H1 (cell line): Measurements from ENCODE around the gene SERPINE2. TPM values are rescaled to one million over a fixed set of nuclear protein-coding genes. Genes with fewer than 3 reads are reported as not detected.

Experiments
- CTCF ChIA-PET: fragments of 300-600 bp; sonication (Branson Sonifier 250); formaldehyde crosslinking; loops from one replicate; lab custom pipeline; 2021; ENCODE audit not compliant: partially characterized antibody; lab: Charles Lee
- POLR2A ChIA-PET: fragments of 300-600 bp; sonication (Branson Sonifier 250); formaldehyde crosslinking; loops from one replicate; lab custom pipeline; 2021; ENCODE audit warnings: inconsistent platforms; ENCODE audit not compliant: partially characterized antibody; lab: Charles Lee
- DNase-seq, 2 experiments: peaks; one replicate each; pipeline versions ENCODE4 v3.0.0 to v3.0.0-alpha.2; 2010 to 2022; ENCODE audit warnings: low spot score in 2 of 2, low read depth in 1 of 2, mixed read lengths in 1 of 2
- FAIRE-seq: peaks from 2 replicates; lab custom pipeline; 2011; peaks lifted over from hg19 to GRCh38; lab: Jason Lieb, UNC
- H2AFZ ChIP-seq: 2 replicates; pipeline ENCODE4 v1.8.1; 2012; ENCODE audit warnings: low read length, inconsistent platforms
- H2AK5ac ChIP-seq: 2 replicates; pipeline ENCODE4 v1.6.1; 2013; ENCODE audit warnings: low read depth, low read length
- H2BK120ac ChIP-seq: replicated peaks from 2 replicates; pipeline ENCODE3; 2013; ENCODE audit warnings: low read depth, low read length, inconsistent platforms
- H2BK12ac ChIP-seq: 2 replicates; pipeline ENCODE4 v1.6.1; 2013; ENCODE audit warnings: low read depth, low read length
- H2BK15ac ChIP-seq: 2 replicates; pipeline ENCODE4 v1.6.1; 2013; ENCODE audit warnings: low read length
- H2BK20ac ChIP-seq: 2 replicates; pipeline ENCODE4 v1.6.1; 2013; ENCODE audit warnings: low read length
- H2BK5ac ChIP-seq: 2 replicates; pipeline ENCODE4 v1.6.1; 2013; ENCODE audit warnings: low read depth, low read length
- H3K14ac ChIP-seq: 2 replicates; pipeline ENCODE4 v1.6.1; 2013; ENCODE audit warnings: inconsistent platforms; ENCODE audit not compliant: insufficient read length
- H3K18ac ChIP-seq: 2 replicates; pipeline ENCODE4 v1.6.1; 2013; ENCODE audit warnings: low read length; ENCODE audit errors: extremely low read depth
- H3K23ac ChIP-seq: 2 replicates; pipeline ENCODE4 v1.6.1; 2013; ENCODE audit warnings: inconsistent platforms; ENCODE audit not compliant: insufficient read length
- H3K23me2 ChIP-seq: 2 replicates; pipeline ENCODE4 v1.6.1; 2013; ENCODE audit warnings: low read depth, low read length
- H3K27ac ChIP-seq: 2 replicates; pipeline ENCODE4 v1.6.1; 2011; ENCODE audit warnings: low read depth, low read length, inconsistent platforms
- H3K27me3 ChIP-seq, 4 experiments: replicated peaks in 1 of 4; 1 replicate in 1 of 4; 2 replicates in 3 of 4; pipeline versions ENCODE4 v1.6.1 to v1.8.1; 2011 to 2013; ENCODE audit warnings: low read length in 3 of 4, mild to moderate bottlenecking in 3 of 4, inconsistent platforms in 2 of 4, mixed read lengths in 2 of 4, moderate library complexity in 1 of 4; ENCODE audit not compliant: control insufficient read depth in 3 of 4, insufficient read depth in 3 of 4; ENCODE audit errors: extremely low read depth in 1 of 4
- H3K36me3 ChIP-seq, 4 experiments: 2 replicates each; pipeline versions ENCODE4 v1.6.1 to v1.8.1; 2011 to 2013; ENCODE audit warnings: mild to moderate bottlenecking in 4 of 4, low read length in 3 of 4, moderate library complexity in 2 of 4, control low read depth in 1 of 4, inconsistent platforms in 1 of 4; ENCODE audit not compliant: insufficient read depth in 4 of 4, control insufficient read depth in 2 of 4
- H3K4ac ChIP-seq: replicated peaks from 2 replicates; pipeline ENCODE3; 2013; ENCODE audit warnings: low read length, low read depth, mixed read lengths, inconsistent platforms; ENCODE audit not compliant: insufficient read length
- H3K4me1 ChIP-seq, 4 experiments: replicated peaks in 1 of 4; 1 replicate in 1 of 4; 2 replicates in 3 of 4; pipeline versions ENCODE4 v1.6.1 to v1.8.1; 2011 to 2013; ENCODE audit warnings: low read length in 3 of 4, inconsistent platforms in 2 of 4, mixed read lengths in 1 of 4; ENCODE audit not compliant: insufficient read depth in 4 of 4, control insufficient read depth in 3 of 4
- H3K4me2 ChIP-seq, 2 experiments: 2 replicates each; pipeline versions ENCODE4 v1.6.1 to v1.8.1; 2011 to 2013; ENCODE audit warnings: low read depth in 2 of 2, low read length in 2 of 2, control low read depth in 1 of 2, inconsistent platforms in 1 of 2, mild to moderate bottlenecking in 1 of 2; ENCODE audit not compliant: insufficient read depth in 1 of 2
- H3K4me3 ChIP-seq, 4 experiments: fragments of 200-600, 300-600 bp in 1 of 4; sonication (generic), shearing (Covaris generic), sonication (Bioruptor Twin) in 1 of 4; 2 replicates each; pipeline versions ENCODE4 v1.5.1 to v1.8.1; 2011 to 2016; ENCODE audit warnings: low read length in 4 of 4, low read depth in 3 of 4, control low read depth in 2 of 4, inconsistent platforms in 2 of 4, mild to moderate bottlenecking in 2 of 4, mixed read lengths in 1 of 4, moderate library complexity in 1 of 4; ENCODE audit not compliant: insufficient read depth in 2 of 4; ENCODE audit errors: extremely low read depth in 1 of 4
- H3K56ac ChIP-seq: replicated peaks from 2 replicates; pipeline ENCODE3; 2013; ENCODE audit warnings: low read depth, mild to moderate bottlenecking, mixed read lengths, low read length, inconsistent platforms; ENCODE audit not compliant: insufficient read length
- H3K79me1 ChIP-seq: 2 replicates; pipeline ENCODE4 v1.6.1; 2013; ENCODE audit warnings: low read depth, low read length, control low read depth
- H3K79me2 ChIP-seq, 2 experiments: 2 replicates each; pipeline versions ENCODE4 v1.6.1 to v1.8.1; 2012 to 2013; ENCODE audit warnings: low read length in 2 of 2, mild to moderate bottlenecking in 2 of 2, inconsistent platforms in 1 of 2; ENCODE audit not compliant: insufficient read depth in 2 of 2, control insufficient read depth in 1 of 2
- H3K9ac ChIP-seq, 4 experiments: replicated peaks in 1 of 4; 1 replicate in 1 of 4; 2 replicates in 3 of 4; pipeline versions ENCODE4 v1.6.1 to v1.8.1; 2011 to 2013; ENCODE audit warnings: low read depth in 3 of 4, low read length in 3 of 4, control low read depth in 2 of 4, mild to moderate bottlenecking in 2 of 4, moderate library complexity in 2 of 4, inconsistent platforms in 1 of 4; ENCODE audit errors: extremely low read depth in 1 of 4
- H3K9me3 ChIP-seq, 2 experiments: 2 replicates each; pipeline versions ENCODE4 v1.6.1 to v1.8.1; 2012 to 2013; ENCODE audit warnings: mild to moderate bottlenecking in 2 of 2, moderate library complexity in 2 of 2, control low read depth in 1 of 2, inconsistent platforms in 1 of 2, low read depth in 1 of 2, low read length in 1 of 2, mixed read lengths in 1 of 2; ENCODE audit not compliant: insufficient read depth in 2 of 2
- H4K20me1 ChIP-seq, 2 experiments: replicated peaks in 1 of 2; 2 replicates each; pipeline versions ENCODE3 to v1.8.1; 2011 to 2013; ENCODE audit warnings: inconsistent platforms in 2 of 2, low read length in 2 of 2, mild to moderate bottlenecking in 1 of 2; ENCODE audit not compliant: insufficient read depth in 2 of 2, control insufficient read depth in 1 of 2
- H4K5ac ChIP-seq: 2 replicates; pipeline ENCODE4 v1.6.1; 2013; ENCODE audit warnings: low read length, low read depth, mixed read lengths, inconsistent platforms; ENCODE audit not compliant: insufficient read length
- H4K8ac ChIP-seq: 2 replicates; pipeline ENCODE4 v1.8.0; 2013; ENCODE audit warnings: mild to moderate bottlenecking, moderate library complexity, low read length, inconsistent platforms; ENCODE audit not compliant: insufficient read depth; ENCODE audit errors: extremely low read depth
- H4K91ac ChIP-seq: replicated peaks from 2 replicates; pipeline ENCODE3; 2013; ENCODE audit warnings: low read length, mixed read lengths, inconsistent platforms; ENCODE audit not compliant: insufficient read length
- ASH2L ChIP-seq: fragments of 200-600, 300-600 bp; sonication (generic); IDR thresholded peaks from one replicate; pipeline ENCODE4 v1.7.1; 2017; ENCODE audit warnings: low read length
- WGBS, 2 experiments: shearing (Covaris generic) in 1 of 2; methylation state at CpG; one replicate each; pipeline versions ENCODE4 v1.1.6 to v1.1.7; 2013 to 2015; ENCODE audit warnings: low lambda C conversion rate in 2 of 2, mixed read lengths in 2 of 2, inconsistent platforms in 1 of 2, low coverage in 1 of 2, missing lambda C conversion rate in 1 of 2; ENCODE audit not compliant: insufficient replicate concordance in 2 of 2, insufficient coverage in 1 of 2, insufficient read length in 1 of 2; ENCODE audit errors: extremely low coverage in 1 of 2, missing lambda C conversion rate in 1 of 2; 5-methylcytosine and 5-hydroxymethylcytosine counted together
- polyA plus RNA-seq, 7 experiments: library from polyadenylated mRNA; depleted of rRNA in 3 of 7; stranded (reverse) in 5 of 7; unstranded in 2 of 7; fragments of >200 nt in 5 of 7; fragments of 200-250 nt in 2 of 7; gene quantifications; 1 replicate in 5 of 7; 2 replicates in 1 of 7; 4 replicates in 1 of 7; pipeline versions ENCODE4 v1.2.1 to v1.2.3, GENCODE V29; 2011 to 2013; ENCODE audit warnings: missing spikeins in 2 of 7, mixed read lengths in 2 of 7
- total RNA-seq: library from RNA; stranded (reverse); fragmentation: NEBNext Ultra II Directional; extraction: Animal tissue kit (Norgen Biotek cat#: 25700); gene quantifications from 2 replicates; pipeline ENCODE4 v1.2.1, GENCODE V29; 2021

Gene SERPINE2
- total and polyA plus RNA-seq, 2 of the 8 experiments (the other 6 are each of a cell fraction or from before 2014, with no cell fraction given) = 26.2 to 76.0 TPM

DNA sequence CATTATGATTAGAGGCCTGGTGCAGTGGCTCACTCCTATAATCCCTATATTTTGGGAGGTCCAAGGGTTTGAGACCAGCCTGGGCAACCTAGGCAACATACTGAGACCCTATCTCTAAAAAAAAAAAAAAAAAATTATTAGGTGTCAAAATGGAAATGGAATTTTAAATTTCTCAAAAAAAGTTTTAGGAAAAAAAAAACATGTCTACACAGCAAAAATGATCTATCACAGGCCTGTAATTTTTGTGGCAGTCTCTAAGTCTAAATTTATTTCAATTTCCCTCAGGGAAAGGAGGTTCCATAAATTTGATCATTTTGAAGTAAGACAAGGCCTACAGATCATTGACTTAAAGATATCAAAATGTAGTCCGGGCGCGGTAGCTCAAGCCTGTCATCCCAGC is 65.5 kb downstream of the SERPINE2 start:
- Histone ChIP-seq H3K4ac (no peak overlapping the region), H2BK12ac (no peak overlapping the region), H3K27ac (no peak overlapping the region), H3K4me3 (no peak overlapping the region), H4K20me1 (no peaks in the 10 kb centered on the region), H3K56ac (no peak overlapping the region), H3K36me3 (peaks cover 0 to 4% (median 2%) of the 10 kb centered on the region in 4 experiments; a peak in 3 of 8 replicates), H3K27me3 (no peaks in the 10 kb centered on the region), H4K8ac (no peak overlapping the region), H2BK5ac (no peak overlapping the region), H3K4me2 (no peak overlapping the region), H3K79me1 (no peaks in the 10 kb centered on the region), H2BK120ac (no peak overlapping the region), H2BK15ac (no peak overlapping the region), H3K18ac (no peak overlapping the region), H4K5ac (no peak overlapping the region), H3K9ac (no peak overlapping the region), H3K4me1 (no peaks in the 10 kb centered on the region), H3K9me3 (no peaks in the 10 kb centered on the region), H2BK20ac (no peak overlapping the region), H2AK5ac (no peak overlapping the region), H3K23ac (no peak overlapping the region), H4K91ac (no peak overlapping the region), H2AFZ (no peak overlapping the region), H3K79me2 (no peaks in the 10 kb centered on the region), H3K23me2 (no peaks in the 10 kb centered on the region), H3K14ac (no peak overlapping the region)
- FAIRE-seq (no peak), DNase-seq (no peak)
- ChIA-PET CTCF (interaction anchor here (1.2 to 18.2 kb wide), 5 partner anchors 11 to 387 kb away, joined by 3 to 282 read pairs (median 3); no protein-coding TSS in a partner anchor), POLR2A (no interaction called here)
- WGBS, 2 experiments = 97% methylated on average over 3 of the region's 3 CpGs; no CpG with 5 or more reads in 1 of the 2 experiments
- no peak for TF ChIP-seq ASH2L
